Pulmonary artery endothelial cell (primary cell): ENCODE measurements around the gene SH3PXD2B. TPM values are rescaled to one million over a fixed set of nuclear protein-coding genes. Genes with fewer than 3 reads are reported as not detected.
"Not testable (repeated sequence)": the region's sequence is repeated elsewhere in the genome, so short reads cannot be mapped to it uniquely, and the experiment has no call there.

Experiments used
- DNase-seq: peaks from one replicate; pipeline ENCODE4 v3.0.0-alpha.2; 2011; ENCODE audit warnings: low read depth, low spot score
- total RNA-seq: library from RNA; depleted of rRNA; stranded (reverse); fragments of >200 nt; gene quantifications from 2 replicates; pipeline ENCODE4 v1.2.3, GENCODE V29; 2014

Gene SH3PXD2B
- total RNA-seq, 1 donor from 2014 or later = 25.9 TPM

DNA sequence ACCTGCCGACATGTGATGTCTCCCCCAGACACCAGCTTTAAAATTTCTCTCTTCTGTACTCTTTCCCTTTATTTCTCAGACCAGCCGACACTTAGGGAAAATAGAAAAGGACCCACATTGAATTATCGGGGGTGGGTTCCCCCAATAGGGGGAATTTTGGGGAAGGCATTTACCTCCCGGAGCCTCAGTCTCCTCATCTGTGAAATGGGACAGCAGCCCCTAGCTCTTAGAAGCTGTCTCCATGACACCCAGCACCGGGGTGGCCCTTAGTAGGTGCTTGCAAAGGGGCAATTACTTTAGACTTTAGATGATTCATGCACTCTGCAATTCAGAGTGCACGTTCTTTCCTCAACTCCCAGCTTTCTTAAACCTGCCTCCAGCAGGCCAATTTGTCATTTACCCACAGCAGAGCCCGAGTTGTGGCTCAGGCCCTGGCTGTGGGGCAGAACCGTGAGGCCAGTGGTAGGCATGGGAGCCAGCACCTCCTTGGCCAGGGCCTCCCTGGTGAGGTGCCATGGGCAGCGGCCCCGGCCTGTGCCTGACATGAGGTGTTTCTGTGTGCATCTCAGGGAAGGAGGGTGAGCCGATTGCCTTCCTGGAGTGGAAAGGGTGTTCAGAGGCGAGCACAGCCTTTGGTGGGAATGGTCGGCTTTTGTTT is 51.7 kb downstream of the SH3PXD2B start:
- no peak for DNase-seq

DNA sequence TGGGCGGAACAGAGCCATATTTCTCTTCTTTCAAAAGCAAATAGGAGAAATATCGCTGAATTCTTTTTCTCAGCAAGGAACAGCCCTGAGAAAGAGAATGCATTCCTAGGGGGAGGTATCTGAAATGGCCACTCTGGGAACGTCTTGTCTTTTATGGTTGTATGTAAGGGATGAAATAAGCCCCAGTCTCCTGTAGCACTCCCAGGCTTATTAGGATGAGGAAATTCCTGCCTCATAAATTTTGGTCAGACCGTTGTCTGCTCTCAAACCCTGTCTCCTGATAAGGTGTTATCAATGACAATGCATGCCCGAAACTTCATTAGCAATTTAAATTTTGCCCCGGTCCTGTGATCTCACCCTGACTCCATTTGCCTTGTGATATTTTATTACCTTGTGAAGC is 52.3 kb downstream of the SH3PXD2B start:
- not testable (repeated sequence) for DNase-seq

DNA sequence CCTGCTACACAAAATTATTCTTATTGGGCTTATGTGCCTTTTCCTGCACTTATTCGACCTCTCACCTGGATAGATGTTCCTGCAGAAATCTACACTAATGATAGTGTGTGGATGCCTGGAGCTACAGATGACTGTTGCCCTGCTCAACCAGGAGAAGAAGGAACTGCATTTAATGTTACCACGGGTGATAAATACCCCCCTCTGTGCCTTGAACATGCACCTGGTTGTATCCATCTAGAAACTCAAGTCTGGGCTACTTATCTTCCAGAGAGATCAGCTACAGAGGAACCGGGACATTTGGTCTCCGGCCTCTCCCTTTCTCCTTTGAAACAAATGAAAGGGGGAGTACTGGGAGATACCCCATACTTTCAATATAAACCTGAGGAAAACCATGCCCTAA is 54.5 kb downstream of the SH3PXD2B start:
- no peak for DNase-seq

DNA sequence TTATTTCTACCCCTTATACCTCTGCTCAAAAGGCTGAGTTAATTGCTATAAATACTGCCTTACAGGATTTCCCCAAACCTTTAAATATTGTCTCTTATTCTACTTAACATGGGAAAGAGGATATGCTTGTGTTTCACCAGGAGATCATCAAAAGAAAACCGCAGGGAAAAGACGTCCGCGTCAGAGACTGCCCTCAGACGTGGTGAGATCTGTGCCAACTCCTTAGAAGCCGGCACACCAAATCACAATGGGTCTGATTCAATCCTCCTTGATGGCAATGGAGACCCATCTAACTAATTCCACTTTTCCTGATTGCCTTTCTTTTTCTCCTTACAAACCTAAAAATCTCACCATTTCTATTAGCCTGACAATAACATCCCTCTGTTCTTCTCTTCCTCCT is 55.0 kb downstream of the SH3PXD2B start:
- DNase-seq = no peak

DNA sequence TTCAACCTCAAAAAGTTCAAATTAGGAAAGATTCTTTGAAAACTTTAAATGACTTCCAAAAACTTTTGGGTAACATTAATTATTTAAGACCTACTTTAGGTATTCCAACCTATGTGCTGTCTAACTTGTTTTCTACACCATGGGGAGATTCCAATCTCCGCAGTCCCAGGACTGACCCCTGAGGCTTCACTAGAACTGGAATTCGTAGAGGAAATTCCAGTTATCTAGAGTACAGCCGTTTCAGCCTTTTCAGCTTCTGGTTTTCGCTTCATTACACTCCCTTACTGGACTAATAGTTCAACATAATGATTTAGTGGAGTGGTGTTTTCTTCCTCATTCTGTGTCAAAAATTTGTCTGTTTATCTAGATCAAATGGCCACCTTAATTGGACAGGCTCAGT is 55.7 kb downstream of the SH3PXD2B start:
- DNase-seq = not testable (repeated sequence)

DNA sequence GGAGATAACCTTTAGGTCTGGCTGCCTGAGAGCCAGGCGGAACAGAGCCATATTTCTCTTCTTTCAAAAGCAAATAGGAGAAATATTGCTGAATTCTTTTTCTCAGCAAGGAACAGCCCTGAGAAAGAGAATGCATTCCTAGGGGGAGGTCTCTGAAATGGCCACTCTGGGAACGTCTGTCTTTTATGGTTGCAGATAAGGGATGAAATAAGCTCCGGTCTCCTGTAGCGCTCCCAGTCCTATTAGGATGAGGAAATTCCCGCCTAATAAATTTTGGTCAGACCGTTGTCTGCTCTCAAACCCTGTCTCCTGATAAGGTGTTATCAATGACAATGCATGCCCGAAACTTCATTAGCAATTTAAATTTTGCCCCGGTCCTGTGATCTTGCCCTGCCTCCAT is 57.3 kb downstream of the SH3PXD2B start:
- DNase-seq = not testable (repeated sequence)

DNA sequence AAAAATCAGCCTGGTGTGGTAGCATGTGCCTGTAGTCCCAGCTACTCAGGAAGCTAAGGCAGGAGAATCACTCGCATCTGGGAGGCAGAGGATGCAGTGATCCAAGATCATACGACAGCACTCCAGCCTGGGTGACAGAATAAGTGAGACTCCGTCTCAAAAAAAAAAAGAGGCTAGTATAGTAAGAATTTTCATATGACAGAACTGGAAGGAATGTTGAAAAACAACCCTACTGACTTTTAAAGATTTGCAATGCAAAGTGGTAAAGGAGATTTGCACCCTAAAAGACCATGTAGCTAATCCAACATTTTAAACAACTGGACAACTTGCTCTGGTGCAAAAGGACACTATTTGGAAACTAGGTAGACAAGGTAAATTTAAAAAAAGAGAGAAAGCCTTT is 58.1 kb downstream of the SH3PXD2B start:
- DNase-seq = no peak

DNA sequence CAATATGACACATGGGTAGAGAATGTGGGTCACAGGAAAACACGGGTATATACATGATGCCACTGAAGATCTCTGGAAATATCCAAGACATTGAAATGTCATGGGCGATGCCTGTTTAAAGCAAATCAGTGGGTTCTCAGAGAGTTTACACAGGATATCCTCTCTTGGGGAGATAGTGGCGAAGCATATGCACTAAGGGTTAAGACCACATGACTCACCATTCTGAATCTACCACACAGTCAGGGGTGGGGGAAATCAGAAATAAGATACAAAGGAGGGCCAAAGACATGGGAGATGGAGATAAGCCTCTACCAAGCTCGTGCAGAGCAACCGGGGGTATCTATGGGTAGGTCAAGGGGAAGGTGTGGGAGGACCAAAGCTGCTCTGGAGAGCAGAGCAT is 58.8 kb downstream of the SH3PXD2B start:
- DNase-seq = no peak

DNA sequence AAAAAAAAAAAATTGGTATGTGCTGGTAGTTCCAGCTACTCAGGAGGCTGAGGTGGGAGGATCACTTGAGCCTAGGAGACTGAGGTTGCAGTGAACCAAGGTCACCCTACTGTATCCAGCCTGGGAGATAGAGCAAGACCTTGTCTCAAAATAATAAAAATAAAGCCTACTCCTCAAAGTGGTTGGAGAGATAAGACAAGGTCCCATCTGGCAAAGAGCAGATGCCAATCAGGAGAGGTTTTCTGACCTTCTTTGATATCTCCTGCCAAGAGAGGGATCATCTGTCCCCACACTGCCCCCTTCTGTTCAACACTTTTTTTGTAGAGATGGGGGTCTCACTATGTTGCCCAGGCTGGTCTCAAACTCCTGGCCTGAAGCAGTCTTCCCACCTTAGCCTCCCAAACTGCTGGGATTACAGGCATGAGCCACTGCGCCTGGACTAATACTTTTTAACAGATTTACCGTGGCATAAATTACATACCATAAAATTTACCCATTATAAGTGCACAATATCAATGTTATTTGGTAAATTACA is 64.7 kb downstream of the SH3PXD2B start:
- no peak for DNase-seq

DNA sequence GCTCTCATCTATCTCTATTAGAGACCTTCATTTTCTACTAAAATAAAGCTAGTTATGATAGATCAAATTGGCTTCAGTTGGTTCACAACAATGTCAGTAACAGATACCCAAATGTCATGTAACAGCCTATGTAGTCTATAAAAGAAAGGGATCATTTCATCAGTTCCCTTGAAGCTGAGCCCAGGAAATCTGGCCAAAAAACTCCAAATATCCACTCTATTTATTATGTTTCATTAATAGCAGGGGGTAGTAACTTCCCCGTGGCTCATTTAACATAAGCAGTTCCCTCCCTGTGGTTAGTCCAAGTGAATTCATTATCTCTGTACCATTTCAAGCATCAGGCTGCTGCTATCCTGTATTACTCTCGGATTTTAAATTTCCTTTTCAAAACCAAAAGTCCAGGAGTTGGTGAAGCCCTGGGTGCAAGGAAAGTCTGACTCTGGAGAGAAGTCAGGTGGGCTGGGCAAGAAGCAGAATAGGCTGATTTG is 66.0 kb downstream of the SH3PXD2B start:
- no peak for DNase-seq

DNA sequence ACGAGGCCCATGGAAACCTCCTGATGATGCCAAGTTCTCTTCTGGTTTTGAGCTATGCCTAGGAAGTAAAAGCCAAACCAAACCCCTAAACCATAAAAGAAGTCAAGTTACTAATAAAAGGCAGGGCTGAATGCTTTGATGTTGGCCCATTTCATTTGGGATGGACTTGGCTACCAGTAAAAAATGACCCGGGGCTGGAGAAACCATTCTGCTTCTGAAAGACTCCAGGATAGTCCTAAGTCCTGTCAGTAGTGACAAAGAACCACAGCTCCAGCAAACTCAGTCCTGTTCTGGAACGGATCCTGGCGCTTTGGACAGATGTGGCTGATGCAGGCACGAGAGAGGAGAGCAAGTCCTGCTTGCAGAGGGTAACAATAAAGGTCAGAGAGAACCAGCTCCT is 68.6 kb downstream of the SH3PXD2B start:
- no peak for DNase-seq

DNA sequence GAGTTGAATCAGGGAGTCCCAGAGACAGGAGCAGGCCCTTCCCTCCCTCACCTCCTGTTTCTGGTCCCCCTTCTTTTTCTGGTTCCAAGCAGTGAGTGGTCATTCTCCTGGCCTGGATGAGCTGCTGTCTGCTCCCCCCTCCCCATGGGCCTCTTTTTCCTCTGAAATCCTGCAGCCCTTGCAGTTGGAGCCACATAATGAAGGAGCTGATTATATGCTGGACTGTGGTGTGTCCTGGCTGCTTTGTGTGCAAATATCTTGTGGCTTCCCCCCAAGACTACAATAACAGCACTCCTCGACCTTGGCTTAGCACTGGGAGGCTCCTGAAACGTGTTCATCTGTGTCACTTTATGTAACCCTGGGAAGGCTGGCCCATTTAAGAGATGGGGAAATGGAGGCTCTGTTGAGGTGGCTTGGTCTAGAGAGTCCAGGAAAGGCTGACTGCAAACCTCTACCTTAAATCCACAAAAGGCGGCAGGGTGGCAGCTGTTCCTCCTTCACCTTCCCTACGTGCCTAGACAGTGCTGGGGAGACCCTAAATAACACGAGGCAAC is 69.2 kb downstream of the SH3PXD2B start:
- DNase-seq = no peak

DNA sequence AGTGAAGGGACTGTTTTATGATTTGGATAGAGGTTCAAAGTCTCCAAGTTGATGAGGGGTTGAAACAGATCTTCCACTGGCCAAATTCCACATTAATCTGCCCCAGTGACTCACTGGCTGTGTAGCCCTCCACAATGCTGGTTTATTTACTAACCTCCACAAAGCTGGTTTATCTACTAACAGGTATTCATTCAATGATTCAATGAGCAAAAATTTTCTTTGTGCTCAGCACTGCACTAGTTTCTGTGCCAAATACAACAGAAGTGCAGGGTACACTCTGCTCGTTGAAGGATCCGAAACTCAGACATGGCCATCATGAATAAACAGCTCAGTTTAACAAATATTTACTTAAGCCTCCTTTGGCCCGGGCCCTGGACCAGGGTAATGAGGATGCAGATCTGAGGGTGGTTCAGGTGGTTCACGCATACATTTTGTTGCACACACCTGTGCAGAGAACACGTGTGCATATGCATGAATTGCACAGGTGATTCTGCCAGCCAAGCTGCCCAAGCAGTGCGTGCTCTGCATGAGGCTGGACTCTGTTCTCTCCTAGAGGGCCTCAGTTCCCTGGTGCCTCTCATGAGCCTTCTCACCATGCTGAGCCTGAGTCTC is 71.0 kb downstream of the SH3PXD2B start:
- no peak for DNase-seq

DNA sequence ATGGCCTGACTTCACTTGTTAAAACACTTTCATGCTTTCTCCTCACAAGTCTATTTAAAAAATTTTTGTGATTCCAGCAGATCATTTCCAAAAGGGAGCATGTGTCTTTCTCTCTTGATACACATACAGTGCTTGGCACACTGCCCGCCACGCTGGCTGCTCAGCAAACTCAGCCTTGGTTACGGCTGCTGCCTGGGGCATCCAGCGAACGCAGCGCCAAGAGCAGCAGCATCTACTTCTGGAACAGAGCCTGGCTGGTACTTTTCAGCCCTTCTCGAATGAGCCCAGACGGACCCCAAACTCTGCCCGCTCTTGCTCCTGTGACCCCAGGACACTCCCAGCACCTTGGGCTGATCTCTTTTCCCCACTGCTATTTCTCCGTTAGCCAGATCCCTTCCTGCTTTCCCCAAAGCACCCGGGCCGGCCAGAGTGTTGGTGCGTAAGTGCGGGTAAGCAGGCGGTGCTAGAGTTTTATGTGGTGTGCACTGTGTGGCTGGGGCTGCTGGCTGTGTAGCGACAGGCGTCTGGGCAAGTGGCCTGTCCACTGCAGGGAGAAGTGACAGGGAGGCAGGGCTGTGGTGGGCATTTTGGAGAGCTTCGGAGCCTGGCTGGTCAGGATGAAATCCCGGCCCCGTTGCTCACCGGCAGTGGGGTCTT is 73.2 kb downstream of the SH3PXD2B start:
- no peak for DNase-seq

DNA sequence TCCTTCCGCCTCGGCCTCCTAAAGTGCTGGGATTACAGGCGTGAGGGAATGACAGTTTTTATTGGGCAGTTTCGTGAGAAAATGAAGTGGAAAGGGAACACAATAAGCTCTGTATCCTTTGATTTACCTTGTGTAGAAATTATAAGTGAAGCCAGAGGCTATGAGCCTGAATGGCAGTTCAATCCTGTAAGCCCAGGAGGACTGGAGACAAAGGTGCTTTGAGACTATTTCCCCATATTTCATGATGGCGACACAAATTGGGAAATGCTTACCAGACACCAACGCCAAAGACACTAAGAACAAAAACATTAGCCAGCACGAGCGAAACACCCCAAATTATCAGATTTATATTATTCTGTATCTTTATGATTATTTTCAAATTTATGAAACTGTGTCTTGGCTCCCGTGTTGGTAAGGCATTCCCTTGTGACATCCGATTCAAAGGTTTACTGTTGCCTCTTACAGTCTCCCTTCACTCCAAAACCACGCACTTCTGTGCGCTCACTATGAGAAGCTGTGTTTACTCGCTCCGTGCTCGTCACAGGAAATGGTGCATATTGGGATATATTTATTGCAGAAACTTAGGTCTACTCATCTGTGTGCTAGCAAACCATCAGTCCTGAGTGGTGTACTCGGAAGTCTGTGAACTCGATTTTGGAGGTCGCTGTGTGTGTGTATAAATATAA is 73.9 kb downstream of the SH3PXD2B start:
- DNase-seq = no peak

DNA sequence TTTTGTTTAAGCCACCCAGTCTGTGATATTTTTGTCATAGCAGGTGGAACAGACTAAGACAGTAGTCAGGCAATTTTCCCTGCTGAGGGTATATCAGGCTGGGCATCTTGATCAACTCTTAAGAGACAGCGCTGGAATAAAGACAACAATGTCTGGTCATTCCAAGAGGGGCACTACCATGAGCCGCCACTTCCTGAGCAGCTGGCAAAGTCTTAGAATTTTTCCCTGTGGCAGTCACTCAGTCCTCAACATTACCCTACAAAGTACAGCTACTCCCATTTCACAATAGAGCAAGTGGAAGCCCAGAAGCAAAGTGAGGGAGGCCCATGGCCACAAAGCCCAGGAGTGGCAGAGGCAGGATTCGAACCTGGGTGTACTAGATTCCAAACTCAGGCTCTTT is 74.8 kb downstream of the SH3PXD2B start:
- no peak for DNase-seq

DNA sequence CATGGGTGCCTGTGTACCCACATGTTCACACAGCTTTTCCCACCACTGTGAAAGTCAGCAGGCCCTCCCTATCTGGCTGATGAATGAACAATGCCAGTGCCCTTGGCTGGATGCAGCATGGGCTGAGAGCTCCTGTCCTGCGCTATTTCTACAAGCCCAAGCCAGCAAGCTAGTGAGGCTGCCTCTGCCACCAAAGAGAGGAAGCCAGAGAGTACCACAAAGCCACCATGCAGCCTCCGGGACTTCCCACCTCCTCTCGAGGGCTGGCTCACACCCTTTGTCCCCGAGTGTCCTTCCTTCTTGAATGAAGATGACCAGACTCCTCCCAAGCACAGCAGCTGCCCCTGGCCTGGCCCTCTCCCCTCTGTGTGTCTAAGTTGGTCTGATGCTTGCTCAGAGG is 76.5 kb downstream of the SH3PXD2B start:
- DNase-seq = no peak

DNA sequence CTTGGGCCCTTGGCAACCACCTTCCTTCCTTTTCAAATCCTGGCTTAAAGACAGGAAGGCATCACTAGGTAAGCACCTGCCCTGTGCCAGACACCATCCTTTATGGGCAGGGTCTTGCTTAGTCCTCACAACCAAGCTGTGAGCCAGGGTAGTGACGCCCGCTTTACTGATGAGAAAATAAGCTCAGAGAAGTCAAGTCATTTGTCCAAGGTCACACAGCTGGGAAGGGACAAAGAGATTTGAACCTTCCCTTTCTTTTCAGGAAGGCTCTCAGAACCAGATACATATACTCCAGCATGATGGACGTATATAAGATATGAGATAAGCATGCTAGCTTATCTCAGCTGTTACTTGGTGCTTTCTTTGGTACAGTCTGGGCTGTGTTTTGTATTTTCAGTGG is 76.9 kb downstream of the SH3PXD2B start:
- no peak for DNase-seq

DNA sequence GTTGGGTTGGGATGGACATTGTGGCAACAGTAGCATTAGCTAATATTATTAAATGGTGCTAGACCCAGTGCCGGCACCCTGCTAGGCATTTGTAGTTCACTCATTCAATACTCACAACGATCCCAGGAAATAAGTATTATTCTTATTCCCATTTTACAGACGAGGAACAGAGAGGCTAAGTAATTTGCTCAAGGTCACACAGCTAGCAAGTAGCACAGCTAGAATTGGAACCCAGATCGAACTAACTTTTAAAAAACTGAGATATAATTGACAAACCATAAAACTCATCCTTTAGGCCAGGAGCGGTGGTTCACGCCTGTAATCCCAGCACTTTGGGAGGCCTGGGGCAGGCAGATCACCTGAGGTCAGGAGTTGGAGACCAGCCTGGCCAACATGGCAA is 79.5 kb downstream of the SH3PXD2B start:
- no peak for DNase-seq

DNA sequence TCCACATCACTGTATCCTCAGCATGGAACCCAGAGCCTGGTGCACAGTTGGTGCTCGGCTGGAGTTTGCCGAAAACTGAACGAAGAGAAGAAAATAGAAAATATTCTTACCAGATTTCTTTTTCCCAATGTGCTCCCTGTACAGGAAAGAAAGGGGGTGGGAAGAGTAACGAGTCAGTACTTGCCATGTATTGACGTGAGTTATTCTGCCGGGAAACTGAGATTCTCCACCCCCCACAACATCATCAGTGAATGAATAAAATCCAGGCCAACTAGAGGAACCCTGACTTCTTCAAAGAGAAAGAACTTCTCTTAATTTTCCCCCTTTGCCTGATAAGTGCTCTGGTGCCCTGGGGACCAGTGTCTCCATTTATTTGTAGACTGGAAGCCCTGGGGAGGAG is 80.6 kb downstream of the SH3PXD2B start:
- no peak for DNase-seq

DNA sequence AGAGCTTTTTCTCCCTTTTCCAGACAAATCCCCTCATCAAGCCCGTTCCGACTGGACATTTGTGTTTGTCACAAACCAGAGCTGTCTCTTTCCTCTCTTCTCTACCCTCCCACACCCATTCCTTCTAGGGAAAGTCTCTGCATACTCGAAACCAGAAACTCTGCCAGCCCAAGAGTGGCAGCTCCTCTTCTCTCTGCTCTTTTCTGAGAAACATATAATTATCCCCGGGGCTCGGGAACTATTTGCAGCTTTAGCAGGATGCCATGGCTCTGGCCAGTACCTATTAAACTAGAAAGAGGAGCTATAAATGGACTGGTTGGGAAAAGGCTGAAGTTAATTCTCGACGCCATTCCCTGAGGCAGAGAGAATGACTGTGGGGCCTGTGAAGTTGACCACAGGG is 82.6 kb downstream of the SH3PXD2B start:
- no peak for DNase-seq
